ENCODE data around the gene TOLLIP. TPM values are rescaled to one million over a fixed set of nuclear protein-coding genes. Genes with fewer than 3 reads are reported as not detected.
A peak's percentile ranks its signal among the peaks of the same experiment; 100 is the strongest.
"Not testable (repeated sequence)": the region's sequence is repeated elsewhere in the genome, so short reads cannot be mapped to it uniquely, and the experiment has no call there.

The TOLLIP gene
- total RNA-seq, 4 donors from 2014 or later, result 114 to 167 (median 129) TPM

GRCh38 chr11:1344056-1344635, 34.7 kb upstream of the TOLLIP start:
- H3K4me3 ChIP-seq (ENCODE audit: low read depth, poor library complexity, severe bottlenecking), result no peak overlapping the region
- no peak for TF ChIP-seq CTCF (IDR thresholded peaks at IDR 0.05)
- TF ChIP-seq POLR2A (IDR thresholded peaks at IDR 0.05), result no peak
- intact Hi-C loops (cut with DNase I; ENCODE audit: low total_unique reads), result no loop called here
- peak in 1 of 2 donors; percentile 75 for DNase-seq (ENCODE audit: low spot score in 2 of 2)
- WGBS, 2 donors, result 80 to 85% methylated on average over 20 to 26 of the region's 26 CpGs

- H3K4me3 ChIP-seq (ENCODE audit: low read depth, poor library complexity, severe bottlenecking), result no peak overlapping the region
- WGBS, 2 donors, result 77 to 83% methylated on average over 25 of the region's 25 CpGs
- DNase-seq (ENCODE audit: low spot score in 2 of 2), result peak in 1 of 2 donors; percentile 80
- no peak for TF ChIP-seq POLR2A (IDR thresholded peaks at IDR 0.05)
- no peak for TF ChIP-seq CTCF (IDR thresholded peaks at IDR 0.05)
- intact Hi-C loops (cut with DNase I; ENCODE audit: low total_unique reads), result no loop called here
These were observed 34.1 kb upstream of the TOLLIP start for GRCh38 chr11:1343391-1344055.

GRCh38 chr11:1342946-1343345, 33.5 kb upstream of the TOLLIP start:
- 86% methylated on average over 10 of the region's 10 CpGs for WGBS, 2 donors
- intact Hi-C loops (cut with DNase I; ENCODE audit: low total_unique reads), result no loop called here
- DNase-seq (ENCODE audit: low spot score in 2 of 2), result peak in 1 of 2 donors; percentile 53
- H3K4me3 ChIP-seq (ENCODE audit: low read depth, poor library complexity, severe bottlenecking), result no peak overlapping the region
- TF ChIP-seq POLR2A (IDR thresholded peaks at IDR 0.05) (no peak), CTCF (IDR thresholded peaks at IDR 0.05) (no peak)

GRCh38 chr11:1341928-1342524, 32.6 kb upstream of the TOLLIP start:
- no peak for TF ChIP-seq CTCF (IDR thresholded peaks at IDR 0.05)
- TF ChIP-seq POLR2A (IDR thresholded peaks at IDR 0.05), result no peak
- intact Hi-C loops (cut with DNase I; ENCODE audit: low total_unique reads), result no loop called here
- 42 to 45% methylated on average over 17 of the region's 17 CpGs for whole genome bisulfite sequencing, 2 donors
- no peak overlapping the region for H3K4me3 ChIP-seq (ENCODE audit: low read depth, poor library complexity, severe bottlenecking)
- peak in 1 of 2 donors; percentile 25 for DNase-seq (ENCODE audit: low spot score in 2 of 2)

GRCh38 chr11:1341226-1341625, 31.8 kb upstream of the TOLLIP start:
- intact Hi-C loops (cut with DNase I; ENCODE audit: low total_unique reads); H3K4me3 ChIP-seq (ENCODE audit: low read depth, poor library complexity, severe bottlenecking): not testable (repeated sequence)
- WGBS, 2 donors, result 79% methylated on average over 9 to 10 of the region's 10 CpGs
- peak in 1 of 2 donors; percentile 57 for DNase-seq (ENCODE audit: low spot score in 2 of 2)

GRCh38 chr11:1340111-1340510, 30.7 kb upstream of the TOLLIP start:
- WGBS, 2 donors, result 79% methylated on average over 12 of the region's 12 CpGs
- TF ChIP-seq POLR2A (IDR thresholded peaks at IDR 0.05), result no peak
- no peak for TF ChIP-seq CTCF (IDR thresholded peaks at IDR 0.05)
- intact Hi-C loops (cut with DNase I; ENCODE audit: low total_unique reads), result no loop called here
- DNase-seq (ENCODE audit: low spot score in 2 of 2), result no peak
- no peak overlapping the region for H3K4me3 ChIP-seq (ENCODE audit: low read depth, poor library complexity, severe bottlenecking)
